ENCODE results near the gene KIFC3. TPM values are rescaled to one million over a fixed set of nuclear protein-coding genes. Genes with fewer than 3 reads are reported as not detected.

KIFC3 gene
- total and polyA plus RNA-seq, 2 donors (not counting 1 experiment from before 2014, with no cell fraction given): 13.8 to 44.9 TPM

DNA sequence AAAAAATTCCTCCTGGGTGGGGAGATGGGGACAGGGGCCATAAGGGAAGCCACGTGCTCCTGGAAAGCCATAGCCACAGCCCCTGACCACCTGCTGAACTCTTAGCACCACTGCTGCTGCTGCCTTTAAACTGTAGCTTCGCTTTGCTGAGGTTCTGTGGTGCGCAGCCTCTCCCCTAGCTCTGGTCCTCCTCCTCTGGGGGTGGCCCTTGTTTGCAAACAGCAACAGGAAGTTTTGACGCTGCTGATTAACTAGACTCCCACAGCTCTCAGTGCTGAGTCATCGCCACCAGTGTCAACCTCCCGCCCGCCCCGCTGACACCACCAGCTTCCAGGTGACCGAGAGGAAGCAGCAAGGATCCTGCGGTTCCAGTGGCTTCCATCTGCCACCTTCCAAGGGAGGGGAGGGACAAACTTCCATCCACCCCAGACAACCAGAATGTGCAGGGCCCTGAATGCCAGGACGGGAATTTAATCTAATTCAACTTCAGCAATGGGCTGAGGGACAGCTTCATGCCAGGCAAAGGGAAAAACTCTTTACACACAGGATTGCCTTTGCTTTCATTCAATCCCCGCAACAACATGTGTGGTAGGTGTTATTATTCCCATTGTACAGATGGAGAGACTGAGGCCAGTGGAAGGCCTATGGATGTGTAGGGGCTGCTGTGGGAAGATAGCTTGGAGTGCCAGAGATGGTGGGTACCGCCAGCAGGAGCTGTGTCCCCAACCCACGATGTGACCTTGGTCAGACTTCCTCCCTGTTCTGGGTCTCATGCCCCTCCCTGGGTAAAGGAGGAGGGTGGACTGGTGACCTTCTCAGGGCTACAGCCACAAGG is 8.1 kb upstream of the KIFC3 start:
- DNase-seq (ENCODE audit: low read depth in 2 of 2): peak; percentile 41 to 83
- H3K4me2 ChIP-seq (ENCODE audit: extremely low read depth, insufficient read depth, low read length): no peak overlapping the region

DNA sequence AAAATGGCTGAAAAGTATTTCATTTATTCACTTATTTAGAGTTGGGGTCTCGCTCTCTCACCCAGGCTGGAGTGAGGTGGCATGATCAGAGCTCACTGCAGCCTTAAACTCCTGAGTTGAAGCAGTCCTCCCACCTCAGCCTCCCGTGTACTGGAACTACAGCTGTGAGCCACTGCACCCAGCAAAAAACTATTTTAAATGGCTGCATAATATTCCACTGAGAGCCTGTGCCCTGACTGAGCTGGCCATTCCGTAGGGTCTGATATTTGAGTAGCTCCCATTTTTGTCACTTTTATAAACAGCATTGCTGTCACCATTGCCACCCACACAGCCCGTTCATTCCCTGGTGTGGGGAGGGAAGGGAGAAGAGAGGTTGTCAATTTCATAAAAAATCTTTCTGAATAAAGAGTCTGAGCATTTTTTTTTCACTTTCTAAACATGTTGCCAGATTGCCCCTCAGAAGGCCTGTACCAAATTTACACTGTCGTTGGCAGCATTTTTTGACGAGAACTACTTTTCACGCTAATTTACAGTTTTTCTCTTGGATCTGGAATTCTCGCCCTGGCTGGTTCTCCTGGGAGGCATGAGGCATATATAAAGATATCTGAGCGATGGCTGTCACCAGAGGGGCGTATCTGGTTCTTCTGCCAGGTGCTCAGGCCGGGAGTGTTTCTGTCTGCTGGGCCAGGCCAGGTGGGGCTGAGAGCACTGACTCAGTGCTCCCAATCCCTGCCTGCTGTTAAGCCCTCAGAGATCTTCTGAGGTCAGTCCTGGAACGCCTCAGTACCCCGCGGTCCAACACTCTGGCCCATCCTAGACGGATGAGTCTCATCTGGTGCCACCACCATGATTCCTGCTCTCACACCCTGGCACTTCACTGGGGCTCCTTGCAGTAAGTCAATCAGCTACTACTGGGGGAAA is 7.2 kb upstream of the KIFC3 start:
- no peaks in the 10 kb centered on the region for H4K20me1 ChIP-seq (ENCODE audit: control insufficient read depth, extremely low read depth, insufficient read depth, low read length)
- H3K79me2 ChIP-seq (ENCODE audit: control insufficient read depth, insufficient read depth, low read length): no peaks in the 10 kb centered on the region
- H3K9me3 ChIP-seq (ENCODE audit: control insufficient read depth, insufficient read depth, low read depth, low read length): no peaks in the 10 kb centered on the region
- peaks cover 6% of the 10 kb centered on the region for H3K4me1 ChIP-seq (ENCODE audit: control insufficient read depth, extremely low read depth, insufficient read depth, low read length)
- no peak overlapping the region for H2AFZ ChIP-seq (ENCODE audit: low read length)
- no peak overlapping the region for H3K4me3 ChIP-seq (replicated peaks in 1 of 4; ENCODE audit: control extremely low read depth in 1 of 4, insufficient read depth in 1 of 4, low read depth in 3 of 4, low read length in 4 of 4)
- no peaks in the 10 kb centered on the region for H3K36me3 ChIP-seq (ENCODE audit: control insufficient read depth, insufficient read depth, low read length)
- H3K27ac ChIP-seq (ENCODE audit: insufficient read depth, low read length): no peak overlapping the region
- no peak overlapping the region for H3K4me2 ChIP-seq (ENCODE audit: extremely low read depth, insufficient read depth, low read length)
- TF ChIP-seq EZH2 (IDR thresholded peaks at IDR 0.05; ENCODE audit: low read length, missing control alignments): no peak
- TF ChIP-seq, protein P1, sequence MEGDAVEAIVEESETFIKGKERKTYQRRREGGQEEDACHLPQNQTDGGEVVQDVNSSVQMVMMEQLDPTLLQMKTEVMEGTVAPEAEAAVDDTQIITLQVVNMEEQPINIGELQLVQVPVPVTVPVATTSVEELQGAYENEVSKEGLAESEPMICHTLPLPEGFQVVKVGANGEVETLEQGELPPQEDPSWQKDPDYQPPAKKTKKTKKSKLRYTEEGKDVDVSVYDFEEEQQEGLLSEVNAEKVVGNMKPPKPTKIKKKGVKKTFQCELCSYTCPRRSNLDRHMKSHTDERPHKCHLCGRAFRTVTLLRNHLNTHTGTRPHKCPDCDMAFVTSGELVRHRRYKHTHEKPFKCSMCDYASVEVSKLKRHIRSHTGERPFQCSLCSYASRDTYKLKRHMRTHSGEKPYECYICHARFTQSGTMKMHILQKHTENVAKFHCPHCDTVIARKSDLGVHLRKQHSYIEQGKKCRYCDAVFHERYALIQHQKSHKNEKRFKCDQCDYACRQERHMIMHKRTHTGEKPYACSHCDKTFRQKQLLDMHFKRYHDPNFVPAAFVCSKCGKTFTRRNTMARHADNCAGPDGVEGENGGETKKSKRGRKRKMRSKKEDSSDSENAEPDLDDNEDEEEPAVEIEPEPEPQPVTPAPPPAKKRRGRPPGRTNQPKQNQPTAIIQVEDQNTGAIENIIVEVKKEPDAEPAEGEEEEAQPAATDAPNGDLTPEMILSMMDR (conservative IDR thresholded peaks at IDR 0.05 in 1 of 2, IDR thresholded peaks at IDR 0.05 in 1 of 2; ENCODE audit: low read depth in 1 of 2, low read length in 2 of 2): no peak
- H3K9ac ChIP-seq (ENCODE audit: insufficient read depth, low read length): no peak overlapping the region
- DNase-seq (ENCODE audit: low read depth in 2 of 2): no peak
- H3K27me3 ChIP-seq (ENCODE audit: control insufficient read depth, insufficient read depth, low read length): no peaks in the 10 kb centered on the region

More for the DNA sequence above, 8.1 kb upstream of the KIFC3 start:
- Histone ChIP-seq H3K27ac (ENCODE audit: insufficient read depth, low read length) (no peak overlapping the region), H3K36me3 (ENCODE audit: control insufficient read depth, insufficient read depth, low read length) (no peaks in the 10 kb centered on the region), H3K9ac (ENCODE audit: insufficient read depth, low read length) (no peak overlapping the region), H3K9me3 (ENCODE audit: control insufficient read depth, insufficient read depth, low read depth, low read length) (no peaks in the 10 kb centered on the region), H3K4me3 (replicated peaks in 1 of 4; ENCODE audit: control extremely low read depth in 1 of 4, insufficient read depth in 1 of 4, low read depth in 3 of 4, low read length in 4 of 4) (no peak overlapping the region), H3K79me2 (ENCODE audit: control insufficient read depth, insufficient read depth, low read length) (no peaks in the 10 kb centered on the region), H2AFZ (ENCODE audit: low read length) (no peak overlapping the region), H3K4me1 (ENCODE audit: control insufficient read depth, extremely low read depth, insufficient read depth, low read length) (peaks cover 6% of the 10 kb centered on the region), H4K20me1 (ENCODE audit: control insufficient read depth, extremely low read depth, insufficient read depth, low read length) (no peaks in the 10 kb centered on the region), H3K27me3 (ENCODE audit: control insufficient read depth, insufficient read depth, low read length) (no peaks in the 10 kb centered on the region)
- TF ChIP-seq EZH2 (IDR thresholded peaks at IDR 0.05; ENCODE audit: low read length, missing control alignments): no peak

DNA sequence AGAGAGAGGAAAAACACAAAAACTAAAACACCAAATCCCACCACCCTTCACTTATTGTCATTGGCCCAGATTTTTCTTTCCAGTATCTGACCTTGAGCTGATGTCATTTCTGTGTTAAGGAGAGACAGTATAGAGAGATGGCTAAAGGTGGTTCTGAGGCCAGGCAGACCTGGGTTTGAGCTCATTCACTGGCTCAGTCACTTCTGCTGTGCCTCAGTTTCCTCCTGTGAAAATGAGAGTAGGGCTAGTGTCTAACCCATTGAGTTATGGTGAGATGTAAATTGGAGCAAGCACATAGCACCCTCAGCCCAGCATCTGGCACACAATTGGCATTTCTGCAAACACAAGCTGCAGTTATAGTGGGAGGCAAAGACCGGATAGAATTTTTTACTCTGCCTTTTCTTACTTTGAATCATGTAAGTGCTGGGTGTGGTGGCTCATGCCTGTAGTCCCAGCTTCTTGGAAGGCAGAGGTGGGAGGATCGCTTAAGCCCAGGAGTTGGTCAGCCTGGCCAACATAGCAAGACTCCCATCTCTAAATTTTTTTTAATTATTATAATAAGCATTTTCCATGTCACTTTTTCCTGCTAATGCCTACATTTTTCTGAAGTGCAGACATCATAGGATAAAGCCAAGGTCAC is 6.4 kb upstream of the KIFC3 start:
- Histone ChIP-seq H3K4me2 (ENCODE audit: extremely low read depth, insufficient read depth, low read length) (peak overlapping the region; percentile 68), H3K4me3 (replicated peaks in 1 of 4; ENCODE audit: control extremely low read depth in 1 of 4, insufficient read depth in 1 of 4, low read depth in 3 of 4, low read length in 4 of 4) (peak overlapping the region; percentile 5 to 37 (median 16)), H3K79me2 (ENCODE audit: control insufficient read depth, insufficient read depth, low read length) (no peaks in the 10 kb centered on the region), H3K4me1 (ENCODE audit: control insufficient read depth, extremely low read depth, insufficient read depth, low read length) (peaks cover 6% of the 10 kb centered on the region), H3K9me3 (ENCODE audit: control insufficient read depth, insufficient read depth, low read depth, low read length) (no peaks in the 10 kb centered on the region), H3K27me3 (ENCODE audit: control insufficient read depth, insufficient read depth, low read length) (no peaks in the 10 kb centered on the region), H3K9ac (ENCODE audit: insufficient read depth, low read length) (no peak overlapping the region), H3K36me3 (ENCODE audit: control insufficient read depth, insufficient read depth, low read length) (no peaks in the 10 kb centered on the region), H3K27ac (ENCODE audit: insufficient read depth, low read length) (no peak overlapping the region), H2AFZ (ENCODE audit: low read length) (no peak overlapping the region), H4K20me1 (ENCODE audit: control insufficient read depth, extremely low read depth, insufficient read depth, low read length) (no peaks in the 10 kb centered on the region)
- TF ChIP-seq, protein P1 (conservative IDR thresholded peaks at IDR 0.05 in 1 of 2, IDR thresholded peaks at IDR 0.05 in 1 of 2; ENCODE audit: low read depth in 1 of 2, low read length in 2 of 2): no peak
- no peak for TF ChIP-seq EZH2 (IDR thresholded peaks at IDR 0.05; ENCODE audit: low read length, missing control alignments)
- no peak for DNase-seq (ENCODE audit: low read depth in 2 of 2)
